ENCODE results near the gene MRPL28. TPM values are rescaled to one million over a fixed set of nuclear protein-coding genes. Genes with fewer than 3 reads are reported as not detected.

The MRPL28 gene
- total and polyA plus RNA-seq, 11 donors, result 66.3 to 157 (median 85.5) TPM

DNA sequence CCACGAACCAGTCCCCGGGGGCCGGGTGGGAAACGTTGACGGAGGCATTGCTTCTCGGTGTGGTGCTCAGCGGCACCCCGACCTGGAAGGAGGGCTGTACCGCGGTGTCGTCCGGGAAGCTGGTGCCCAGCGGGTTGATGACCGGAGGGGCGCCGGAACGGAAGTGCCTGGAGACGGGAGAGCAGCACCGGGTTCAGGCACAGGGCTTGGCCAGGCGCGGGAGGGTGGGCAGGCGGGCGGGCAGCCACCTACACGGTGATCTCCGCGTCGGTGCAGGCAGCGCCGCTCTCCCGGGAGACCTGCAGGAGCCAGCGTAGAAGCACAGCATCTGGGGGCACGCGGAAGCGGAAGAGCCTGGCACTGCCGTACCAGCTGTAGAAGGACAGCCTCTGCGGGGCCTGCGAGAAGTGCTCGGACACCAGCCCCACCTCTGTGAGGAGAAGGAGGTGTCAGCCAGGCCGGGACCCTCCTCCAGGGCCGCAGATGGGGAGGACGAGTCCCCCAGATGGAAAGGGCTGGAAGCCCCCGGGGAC, 7.1 kb upstream of the MRPL28 start:
- no peak for DNase-seq
- TF ChIP-seq, protein P1, sequence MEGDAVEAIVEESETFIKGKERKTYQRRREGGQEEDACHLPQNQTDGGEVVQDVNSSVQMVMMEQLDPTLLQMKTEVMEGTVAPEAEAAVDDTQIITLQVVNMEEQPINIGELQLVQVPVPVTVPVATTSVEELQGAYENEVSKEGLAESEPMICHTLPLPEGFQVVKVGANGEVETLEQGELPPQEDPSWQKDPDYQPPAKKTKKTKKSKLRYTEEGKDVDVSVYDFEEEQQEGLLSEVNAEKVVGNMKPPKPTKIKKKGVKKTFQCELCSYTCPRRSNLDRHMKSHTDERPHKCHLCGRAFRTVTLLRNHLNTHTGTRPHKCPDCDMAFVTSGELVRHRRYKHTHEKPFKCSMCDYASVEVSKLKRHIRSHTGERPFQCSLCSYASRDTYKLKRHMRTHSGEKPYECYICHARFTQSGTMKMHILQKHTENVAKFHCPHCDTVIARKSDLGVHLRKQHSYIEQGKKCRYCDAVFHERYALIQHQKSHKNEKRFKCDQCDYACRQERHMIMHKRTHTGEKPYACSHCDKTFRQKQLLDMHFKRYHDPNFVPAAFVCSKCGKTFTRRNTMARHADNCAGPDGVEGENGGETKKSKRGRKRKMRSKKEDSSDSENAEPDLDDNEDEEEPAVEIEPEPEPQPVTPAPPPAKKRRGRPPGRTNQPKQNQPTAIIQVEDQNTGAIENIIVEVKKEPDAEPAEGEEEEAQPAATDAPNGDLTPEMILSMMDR (IDR thresholded peaks at IDR 0.05), result no peak
- no peak for TF ChIP-seq POLR2A (IDR thresholded peaks at IDR 0.05)

DNA sequence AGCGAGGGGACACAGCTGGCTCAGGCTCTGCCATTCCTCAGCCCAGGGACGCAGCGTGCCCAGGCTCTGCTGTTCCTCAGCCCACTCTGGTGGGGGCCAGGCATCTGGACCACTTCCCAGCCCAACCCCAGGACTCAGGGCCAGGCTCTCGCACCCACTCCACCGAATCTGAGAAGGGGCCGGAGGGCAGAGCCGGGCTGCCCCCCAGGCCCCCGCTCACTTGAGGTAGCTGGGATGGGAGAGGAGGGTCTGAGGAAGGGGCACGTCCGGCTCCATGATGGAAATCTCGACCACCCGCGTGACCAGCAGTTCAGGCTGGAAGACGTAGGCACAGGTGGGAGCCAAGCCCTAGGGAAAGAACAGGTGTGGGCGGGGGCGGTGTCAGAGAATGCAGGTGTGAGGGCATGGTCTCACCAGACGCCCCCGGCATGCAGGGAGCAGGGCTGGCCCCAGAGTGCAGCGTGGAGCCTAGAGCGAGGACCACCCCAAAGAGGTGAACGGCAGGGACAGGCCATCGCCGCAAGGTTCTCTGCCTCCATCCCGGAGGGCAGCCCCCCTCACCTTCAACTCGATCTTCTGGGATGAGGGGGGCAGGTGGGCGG, 6.6 kb upstream of the MRPL28 start:
- no peak for ATAC-seq

More for the DNA sequence above, 7.1 kb upstream of the MRPL28 start:
- ATAC-seq, result no peak
- intact Hi-C loops (cut with DNase I), result no loop called here
- H3K36me3 ChIP-seq, result peaks cover 0 to 52% (median 32%) of the 10 kb centered on the region in 9 donors
- no peaks in the 10 kb centered on the region for H3K9me3 ChIP-seq
- WGBS, 4 donors, result 89 to 92% (median 90%) methylated on average over 32 to 42 of the region's 42 CpGs
- no peaks in the 10 kb centered on the region for H3K27me3 ChIP-seq
- H3K27ac ChIP-seq, result no peak overlapping the region
- no peak overlapping the region for H3K4me3 ChIP-seq
- peaks cover 0 to 33% (median 13%) of the 10 kb centered on the region in 12 donors for H3K4me1 ChIP-seq

DNA sequence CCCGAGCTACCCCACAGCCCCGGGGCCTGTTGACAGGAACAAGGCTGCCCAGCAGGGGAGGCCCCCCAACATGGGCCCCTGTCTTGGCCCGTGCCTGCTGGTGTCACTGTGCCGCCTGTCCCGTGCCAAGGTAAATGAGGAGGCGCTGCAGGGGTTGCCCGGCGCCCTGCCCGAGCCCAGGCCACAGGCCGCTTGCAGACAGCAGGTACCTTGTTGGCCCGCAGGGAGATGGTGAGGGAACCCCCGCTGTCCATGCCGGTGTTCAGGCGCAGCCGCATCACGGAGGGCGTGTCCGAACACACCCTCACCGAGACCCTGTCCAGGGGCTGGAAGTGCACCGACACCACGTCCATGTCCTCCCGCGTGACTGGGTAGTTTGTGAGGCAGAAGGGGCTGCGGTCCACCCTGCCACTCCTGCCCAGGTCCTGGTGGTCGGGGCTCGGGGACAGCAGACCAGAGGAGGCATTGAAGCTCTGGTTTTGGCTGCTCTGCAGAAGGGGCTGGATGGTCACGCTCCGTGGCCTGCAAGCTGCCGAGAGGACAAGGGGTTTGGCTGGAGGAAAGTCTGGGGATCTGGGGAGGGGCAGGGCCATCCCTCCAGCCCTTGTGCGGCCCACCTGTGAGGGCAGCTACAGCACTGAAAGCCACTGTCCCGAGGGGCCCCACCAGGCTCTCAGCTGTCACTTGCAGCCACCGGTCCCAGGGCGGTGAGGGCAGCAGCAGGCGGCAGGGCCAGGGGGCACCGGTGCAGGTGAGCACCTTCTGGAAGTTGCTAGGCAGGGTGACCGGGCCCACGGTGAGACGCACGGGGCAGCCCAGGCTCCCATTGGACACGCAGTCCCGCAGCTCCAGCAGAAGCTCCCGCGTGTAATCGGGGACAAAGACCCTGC, 5.8 kb upstream of the MRPL28 start:
- Histone ChIP-seq H3K27ac (no peak overlapping the region), H3K27me3 (no peaks in the 10 kb centered on the region), H3K4me1 (peaks cover 0 to 30% (median 13%) of the 10 kb centered on the region in 12 donors), H3K9me3 (no peaks in the 10 kb centered on the region), H3K4me3 (no peak overlapping the region), H3K36me3 (peaks cover 0 to 62% (median 32%) of the 10 kb centered on the region in 9 donors)
- WGBS, 4 donors, result 94 to 97% (median 96%) methylated on average over 23 to 44 of the region's 44 CpGs
- TF ChIP-seq, protein P1 (IDR thresholded peaks at IDR 0.05), result no peak
- TF ChIP-seq POLR2A (IDR thresholded peaks at IDR 0.05), result no peak
- DNase-seq (no peak), ATAC-seq (no peak)
- intact Hi-C loops (cut with DNase I), result no loop called here

More for the DNA sequence above, 6.6 kb upstream of the MRPL28 start:
- H3K4me3 ChIP-seq, result no peak overlapping the region
- peaks cover 0 to 29% (median 13%) of the 10 kb centered on the region in 12 donors for H3K4me1 ChIP-seq
- no peaks in the 10 kb centered on the region for H3K9me3 ChIP-seq
- TF ChIP-seq, protein P1 (IDR thresholded peaks at IDR 0.05), result no peak
- no peak for TF ChIP-seq POLR2A (IDR thresholded peaks at IDR 0.05)
- no peak overlapping the region for H3K27ac ChIP-seq
- no peak for DNase-seq
- no peaks in the 10 kb centered on the region for H3K27me3 ChIP-seq
- WGBS, 4 donors, result 91 to 94% (median 94%) methylated on average over 21 to 26 of the region's 26 CpGs
- intact Hi-C loops (cut with DNase I), result no loop called here
- H3K36me3 ChIP-seq, result peaks cover 0 to 57% (median 32%) of the 10 kb centered on the region in 9 donors

DNA sequence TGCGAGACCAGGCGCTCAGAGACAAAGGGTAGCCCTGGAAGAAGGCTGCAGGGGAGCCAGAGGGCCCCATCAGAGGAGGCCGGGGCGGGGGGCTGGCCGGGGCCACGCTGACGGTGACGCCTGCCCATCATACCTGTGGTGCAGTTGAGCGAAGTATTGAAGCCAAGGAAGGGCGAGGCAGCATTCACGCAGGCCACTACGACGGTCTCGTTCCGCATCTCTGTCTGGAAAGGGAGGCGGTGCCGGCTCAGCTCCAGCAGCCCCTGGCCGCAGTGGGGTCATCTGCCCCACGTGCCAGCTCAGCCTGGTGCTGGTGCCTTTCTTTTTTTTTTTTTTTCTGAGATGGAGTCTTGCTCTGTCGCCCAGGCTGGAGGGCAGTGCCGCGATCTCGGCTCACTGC, 4.9 kb upstream of the MRPL28 start:
- Histone ChIP-seq H3K4me1 (peaks cover 0 to 27% (median 11%) of the 10 kb centered on the region in 12 donors), H3K36me3 (peaks cover 0 to 62% (median 32%) of the 10 kb centered on the region in 9 donors), H3K27me3 (no peaks in the 10 kb centered on the region), H3K27ac (no peak overlapping the region), H3K4me3 (no peak overlapping the region), H3K9me3 (no peaks in the 10 kb centered on the region)
- 92 to 97% (median 94%) methylated on average over 21 to 23 of the region's 23 CpGs for WGBS, 4 donors
- intact Hi-C loops (cut with DNase I), result no loop called here
- ATAC-seq (no peak), DNase-seq (no peak)
- TF ChIP-seq, protein P1 (IDR thresholded peaks at IDR 0.05), result no peak
- TF ChIP-seq POLR2A (IDR thresholded peaks at IDR 0.05), result no peak

Measured in heart left ventricle (tissue), 16 donors.